ENCODE results near the gene HMG20A. TPM values are rescaled to one million over a fixed set of nuclear protein-coding genes. Genes with fewer than 3 reads are reported as not detected.

HMG20A gene
- total and polyA plus RNA-seq, 5 donors from 2014 or later: 24.4 to 32.3 (median 25.6) TPM

- peaks cover 50% of the 10 kb centered on the region for H3K36me3 Mint-ChIP-seq
- ATAC-seq (ENCODE audit: low read depth in 2 of 2) (no peak), DNase-seq (no peak)
- no peak overlapping the region for H3K27ac Mint-ChIP-seq
- Histone ChIP-seq H3K36me3 (ENCODE audit: control insufficient read depth, insufficient read depth, low read length) (peaks cover 69% of the 10 kb centered on the region), H3K27ac (ENCODE audit: insufficient read depth, low read length, poor library complexity, severe bottlenecking) (no peak overlapping the region), H3K27me3 (ENCODE audit: control insufficient read depth, insufficient read depth, low read length) (no peaks in the 10 kb centered on the region), H3K4me3 (ENCODE audit: low read depth, low read length) (no peak overlapping the region), H3K4me1 (ENCODE audit: control insufficient read depth, insufficient read depth, low read length, poor library complexity, severe bottlenecking) (no peaks in the 10 kb centered on the region), H3K9me3 (ENCODE audit: control insufficient read depth in 2 of 2, low read length in 2 of 2) (no peaks in the 10 kb centered on the region)
- H3K4me1 Mint-ChIP-seq: peaks cover 0 to 4% (median 0%) of the 10 kb centered on the region in 4 donors
- H3K27me3 Mint-ChIP-seq: no peaks in the 10 kb centered on the region
- no peaks in the 10 kb centered on the region for H3K9me3 Mint-ChIP-seq
- no peak overlapping the region for H3K4me3 Mint-ChIP-seq
These were observed 53.8 kb downstream of the HMG20A start for GRCh38 chr15:77474310-77474988.

DNA sequence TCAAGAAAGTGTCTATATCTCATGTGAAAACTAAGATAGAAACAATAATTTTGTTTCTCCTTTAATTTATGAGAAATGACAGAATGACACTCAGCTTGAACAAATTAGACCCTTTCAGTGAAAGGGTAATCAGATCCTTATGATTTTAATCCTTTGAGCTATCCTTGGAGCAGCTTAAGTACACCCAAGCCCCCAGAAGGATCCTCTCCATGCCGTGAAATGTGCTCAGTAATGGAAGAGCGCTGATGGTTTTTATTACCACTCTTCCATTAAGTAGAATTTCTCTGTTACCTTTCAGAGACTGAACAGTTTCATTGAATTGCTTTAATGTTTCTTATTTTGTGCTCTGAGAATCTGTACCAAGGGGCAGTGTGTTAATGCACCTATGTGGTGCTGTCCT, 54.3 kb downstream of the HMG20A start:
- H3K36me3 Mint-ChIP-seq: peaks cover 52% of the 10 kb centered on the region
- no peaks in the 10 kb centered on the region for H3K27me3 Mint-ChIP-seq
- no peaks in the 10 kb centered on the region for H3K9me3 ChIP-seq (ENCODE audit: control insufficient read depth in 2 of 2, low read length in 2 of 2)
- H3K4me1 ChIP-seq (ENCODE audit: control insufficient read depth, insufficient read depth, low read length, poor library complexity, severe bottlenecking): no peaks in the 10 kb centered on the region
- H3K4me3 ChIP-seq (ENCODE audit: low read depth, low read length): no peak overlapping the region
- ATAC-seq (ENCODE audit: low read depth in 2 of 2) (no peak), DNase-seq (no peak)
- H3K27ac ChIP-seq (ENCODE audit: insufficient read depth, low read length, poor library complexity, severe bottlenecking): no peak overlapping the region
- H3K4me1 Mint-ChIP-seq: peaks cover 0 to 4% (median 0%) of the 10 kb centered on the region in 4 donors
- H3K36me3 ChIP-seq (ENCODE audit: control insufficient read depth, insufficient read depth, low read length): peaks cover 71% of the 10 kb centered on the region
- no peaks in the 10 kb centered on the region for H3K27me3 ChIP-seq (ENCODE audit: control insufficient read depth, insufficient read depth, low read length)
- H3K4me3 Mint-ChIP-seq: no peak overlapping the region
- H3K9me3 Mint-ChIP-seq: no peaks in the 10 kb centered on the region
- H3K27ac Mint-ChIP-seq: no peak overlapping the region

- H3K9me3 ChIP-seq (ENCODE audit: control insufficient read depth in 2 of 2, low read length in 2 of 2): no peaks in the 10 kb centered on the region
- Mint-ChIP-seq H3K4me3 (no peak overlapping the region), H3K27ac (no peak overlapping the region), H3K36me3 (peaks cover 52% of the 10 kb centered on the region), H3K27me3 (no peaks in the 10 kb centered on the region), H3K9me3 (no peaks in the 10 kb centered on the region), H3K4me1 (peaks cover 0 to 4% (median 0%) of the 10 kb centered on the region in 4 donors)
- no peak overlapping the region for H3K27ac ChIP-seq (ENCODE audit: insufficient read depth, low read length, poor library complexity, severe bottlenecking)
- no peaks in the 10 kb centered on the region for H3K27me3 ChIP-seq (ENCODE audit: control insufficient read depth, insufficient read depth, low read length)
- peaks cover 66% of the 10 kb centered on the region for H3K36me3 ChIP-seq (ENCODE audit: control insufficient read depth, insufficient read depth, low read length)
- no peak overlapping the region for H3K4me3 ChIP-seq (ENCODE audit: low read depth, low read length)
- ATAC-seq (ENCODE audit: low read depth in 2 of 2): no peak
- DNase-seq: no peak
- no peaks in the 10 kb centered on the region for H3K4me1 ChIP-seq (ENCODE audit: control insufficient read depth, insufficient read depth, low read length, poor library complexity, severe bottlenecking)
These were observed 55.2 kb downstream of the HMG20A start for GRCh38 chr15:77475898-77476297.

- H3K9me3 ChIP-seq (ENCODE audit: control insufficient read depth in 2 of 2, low read length in 2 of 2): no peaks in the 10 kb centered on the region
- H3K4me1 ChIP-seq (ENCODE audit: control insufficient read depth, insufficient read depth, low read length, poor library complexity, severe bottlenecking): no peaks in the 10 kb centered on the region
- Mint-ChIP-seq H3K9me3 (no peaks in the 10 kb centered on the region), H3K4me1 (peaks cover 0 to 4% (median 0%) of the 10 kb centered on the region in 4 donors), H3K27me3 (no peaks in the 10 kb centered on the region), H3K36me3 (peaks cover 56% of the 10 kb centered on the region), H3K27ac (peak overlapping the region in 1 of 3 donors; percentile 23), H3K4me3 (no peak overlapping the region)
- DNase-seq (no peak), ATAC-seq (ENCODE audit: low read depth in 2 of 2) (no peak)
- no peak overlapping the region for H3K4me3 ChIP-seq (ENCODE audit: low read depth, low read length)
- peaks cover 60% of the 10 kb centered on the region for H3K36me3 ChIP-seq (ENCODE audit: control insufficient read depth, insufficient read depth, low read length)
- H3K27me3 ChIP-seq (ENCODE audit: control insufficient read depth, insufficient read depth, low read length): no peaks in the 10 kb centered on the region
- H3K27ac ChIP-seq (ENCODE audit: insufficient read depth, low read length, poor library complexity, severe bottlenecking): no peak overlapping the region
These were observed 56.3 kb downstream of the HMG20A start for GRCh38 chr15:77476995-77477394.

- Mint-ChIP-seq H3K27ac (no peak overlapping the region), H3K4me3 (no peak overlapping the region), H3K9me3 (no peaks in the 10 kb centered on the region), H3K27me3 (no peaks in the 10 kb centered on the region), H3K4me1 (peaks cover 0 to 4% (median 0%) of the 10 kb centered on the region in 4 donors), H3K36me3 (peaks cover 58% of the 10 kb centered on the region)
- ATAC-seq (ENCODE audit: low read depth in 2 of 2) (no peak), DNase-seq (no peak)
- Histone ChIP-seq H3K27ac (ENCODE audit: insufficient read depth, low read length, poor library complexity, severe bottlenecking) (no peak overlapping the region), H3K4me1 (ENCODE audit: control insufficient read depth, insufficient read depth, low read length, poor library complexity, severe bottlenecking) (no peaks in the 10 kb centered on the region), H3K9me3 (ENCODE audit: control insufficient read depth in 2 of 2, low read length in 2 of 2) (no peaks in the 10 kb centered on the region), H3K27me3 (ENCODE audit: control insufficient read depth, insufficient read depth, low read length) (no peaks in the 10 kb centered on the region), H3K4me3 (ENCODE audit: low read depth, low read length) (no peak overlapping the region), H3K36me3 (ENCODE audit: control insufficient read depth, insufficient read depth, low read length) (peaks cover 59% of the 10 kb centered on the region)
These were observed 57.4 kb downstream of the HMG20A start for GRCh38 chr15:77478051-77478450.

- Histone ChIP-seq H3K4me1 (ENCODE audit: control insufficient read depth, insufficient read depth, low read length, poor library complexity, severe bottlenecking) (no peaks in the 10 kb centered on the region), H3K9me3 (ENCODE audit: control insufficient read depth in 2 of 2, low read length in 2 of 2) (no peaks in the 10 kb centered on the region), H3K4me3 (ENCODE audit: low read depth, low read length) (no peak overlapping the region), H3K36me3 (ENCODE audit: control insufficient read depth, insufficient read depth, low read length) (peaks cover 60% of the 10 kb centered on the region), H3K27ac (ENCODE audit: insufficient read depth, low read length, poor library complexity, severe bottlenecking) (no peak overlapping the region), H3K27me3 (ENCODE audit: control insufficient read depth, insufficient read depth, low read length) (no peaks in the 10 kb centered on the region)
- Mint-ChIP-seq H3K9me3 (no peaks in the 10 kb centered on the region), H3K27ac (no peak overlapping the region), H3K27me3 (no peaks in the 10 kb centered on the region), H3K4me3 (no peak overlapping the region), H3K4me1 (peaks cover 0 to 4% (median 0%) of the 10 kb centered on the region in 4 donors), H3K36me3 (peaks cover 63% of the 10 kb centered on the region)
- ATAC-seq (ENCODE audit: low read depth in 2 of 2): no peak
- no peak for DNase-seq
These were observed 58.3 kb downstream of the HMG20A start for GRCh38 chr15:77479015-77479414.

- Mint-ChIP-seq H3K4me1 (peaks cover 0 to 7% (median 0%) of the 10 kb centered on the region in 4 donors), H3K9me3 (no peaks in the 10 kb centered on the region), H3K4me3 (no peak overlapping the region), H3K27ac (peak overlapping the region in 1 of 3 donors; percentile 20), H3K36me3 (peaks cover 73% of the 10 kb centered on the region), H3K27me3 (no peaks in the 10 kb centered on the region)
- H3K4me1 ChIP-seq (ENCODE audit: control insufficient read depth, insufficient read depth, low read length, poor library complexity, severe bottlenecking): no peaks in the 10 kb centered on the region
- peaks cover 62% of the 10 kb centered on the region for H3K36me3 ChIP-seq (ENCODE audit: control insufficient read depth, insufficient read depth, low read length)
- H3K4me3 ChIP-seq (ENCODE audit: low read depth, low read length): no peak overlapping the region
- no peak for DNase-seq
- no peak overlapping the region for H3K27ac ChIP-seq (ENCODE audit: insufficient read depth, low read length, poor library complexity, severe bottlenecking)
- no peaks in the 10 kb centered on the region for H3K27me3 ChIP-seq (ENCODE audit: control insufficient read depth, insufficient read depth, low read length)
- ATAC-seq (ENCODE audit: low read depth in 2 of 2): no peak
- H3K9me3 ChIP-seq (ENCODE audit: control insufficient read depth in 2 of 2, low read length in 2 of 2): no peaks in the 10 kb centered on the region
These were observed 60.4 kb downstream of the HMG20A start for GRCh38 chr15:77480859-77481633.
